Astrocyte (in vitro differentiated cells and primary cell): ENCODE results near the gene UBP1. TPM values are rescaled to one million over a fixed set of nuclear protein-coding genes. Genes with fewer than 3 reads are reported as not detected.
"Not testable (repeated sequence)": the region's sequence is repeated elsewhere in the genome, so short reads cannot be mapped to it uniquely, and the experiment has no call there.

Experiments
- DNase-seq: peaks from one replicate; pipeline ENCODE4 v3.0.0-alpha.2; 2010; ENCODE audit warnings: low read depth
- FAIRE-seq: peaks from 2 replicates; lab custom pipeline; 2011; peaks lifted over from hg19 to GRCh38; lab: Jason Lieb, UNC
- H2AFZ ChIP-seq: 2 replicates; pipeline ENCODE4 v1.6.0; 2012; ENCODE audit warnings: low read depth, low read length, inconsistent platforms
- H3K27ac ChIP-seq: 2 replicates; pipeline ENCODE4 v1.5.1; 2011; ENCODE audit warnings: low read depth, low read length, inconsistent platforms
- H3K27me3 ChIP-seq: 2 replicates; pipeline ENCODE4 v1.6.0; 2011; ENCODE audit warnings: low read length, inconsistent platforms; ENCODE audit not compliant: insufficient read depth
- H3K36me3 ChIP-seq: 2 replicates; pipeline ENCODE4 v1.5.1; 2011; ENCODE audit warnings: low read length, inconsistent platforms; ENCODE audit not compliant: insufficient read depth
- H3K4me1 ChIP-seq: 2 replicates; pipeline ENCODE4 v1.5.1; 2011; ENCODE audit warnings: low read length, inconsistent platforms; ENCODE audit not compliant: insufficient read depth
- H3K4me2 ChIP-seq: 2 replicates; pipeline ENCODE4 v1.6.0; 2012; ENCODE audit warnings: low read length, inconsistent platforms
- H3K4me3 ChIP-seq: 2 replicates; pipeline ENCODE4 v1.5.1; 2011; ENCODE audit warnings: low read depth, mild to moderate bottlenecking, low read length, inconsistent platforms; ENCODE audit not compliant: insufficient read depth
- H3K79me2 ChIP-seq: 2 replicates; pipeline ENCODE4 v1.6.0; 2012; ENCODE audit warnings: mild to moderate bottlenecking, low read length, inconsistent platforms; ENCODE audit not compliant: insufficient read depth
- H3K9ac ChIP-seq: 2 replicates; pipeline ENCODE4 v1.6.0; 2012; ENCODE audit warnings: mild to moderate bottlenecking, low read length, inconsistent platforms
- H3K9me3 ChIP-seq: 2 replicates; pipeline ENCODE4 v1.5.1; 2012; ENCODE audit warnings: low read depth, mild to moderate bottlenecking, low read length, inconsistent platforms; ENCODE audit not compliant: insufficient read depth
- H4K20me1 ChIP-seq: 2 replicates; pipeline ENCODE4 v1.6.0; 2012; ENCODE audit warnings: low read length, inconsistent platforms; ENCODE audit not compliant: insufficient read depth
- H3K27ac Mint-ChIP-seq: one replicate; pipeline ENCODE4 v1.8.0; 2021; ENCODE audit warnings: mild to moderate bottlenecking, mixed read lengths; ENCODE audit not compliant: unreplicated experiment
- H3K27me3 Mint-ChIP-seq: one replicate; pipeline ENCODE4 v1.8.0; 2021; ENCODE audit warnings: low read depth, mixed read lengths; ENCODE audit not compliant: unreplicated experiment
- H3K36me3 Mint-ChIP-seq: one replicate; pipeline ENCODE4 v1.8.0; 2021; ENCODE audit warnings: low read depth, mixed read lengths; ENCODE audit not compliant: unreplicated experiment
- H3K4me1 Mint-ChIP-seq: one replicate; pipeline ENCODE4 v1.8.0; 2021; ENCODE audit warnings: low read depth, mixed read lengths; ENCODE audit not compliant: unreplicated experiment
- H3K4me3 Mint-ChIP-seq: one replicate; pipeline ENCODE4 v1.8.0; 2021; ENCODE audit warnings: mild to moderate bottlenecking, moderate library complexity, mixed read lengths; ENCODE audit not compliant: unreplicated experiment
- H3K9me3 Mint-ChIP-seq: one replicate; pipeline ENCODE4 v1.8.0; 2021; ENCODE audit warnings: mild to moderate bottlenecking, mixed read lengths; ENCODE audit not compliant: unreplicated experiment
- EZH2 ChIP-seq: IDR thresholded peaks from 2 replicates; pipeline ENCODE4 v1.6.1; 2012; ENCODE audit warnings: mild to moderate bottlenecking, low read length, inconsistent platforms; ENCODE audit not compliant: insufficient read depth
- total RNA-seq: library from RNA; stranded (reverse); gene quantifications from 2 replicates; pipeline ENCODE4 v1.2.1, GENCODE V29; 2021
- TF ChIP-seq, protein P1 (sequence below): IDR thresholded peaks from 2 replicates; pipeline ENCODE4 v1.5.1; 2011; ENCODE audit warnings: low read depth, mild to moderate bottlenecking, inconsistent platforms, low read length, moderate library complexity; ENCODE audit not compliant: insufficient read depth

The UBP1 gene
- total RNA-seq, 1 donor from 2014 or later, result 79.3 TPM

GRCh38 chr3:33419948-33420347 lies 20.3 kb downstream of the UBP1 start:
- no peaks in the 10 kb centered on the region for H3K4me1 ChIP-seq
- Mint-ChIP-seq H3K4me1 (peaks cover 16% of the 10 kb centered on the region), H3K27me3 (no peaks in the 10 kb centered on the region), H3K36me3 (peaks cover 24% of the 10 kb centered on the region), H3K9me3 (peaks cover 2% of the 10 kb centered on the region), H3K27ac (no peak overlapping the region), H3K4me3 (no peak overlapping the region)
- H4K20me1 ChIP-seq, result peaks cover 67% of the 10 kb centered on the region
- H3K36me3 ChIP-seq, result peaks cover 20% of the 10 kb centered on the region
- no peak for DNase-seq
- H3K9me3 ChIP-seq, result no peaks in the 10 kb centered on the region
- H3K4me2 ChIP-seq, result no peak overlapping the region
- H3K27ac ChIP-seq, result no peak overlapping the region
- H3K27me3 ChIP-seq, result no peaks in the 10 kb centered on the region
- no peak overlapping the region for H2AFZ ChIP-seq
- no peak overlapping the region for H3K4me3 ChIP-seq
- no peak for FAIRE-seq
- no peak for TF ChIP-seq EZH2
- TF ChIP-seq, protein P1, sequence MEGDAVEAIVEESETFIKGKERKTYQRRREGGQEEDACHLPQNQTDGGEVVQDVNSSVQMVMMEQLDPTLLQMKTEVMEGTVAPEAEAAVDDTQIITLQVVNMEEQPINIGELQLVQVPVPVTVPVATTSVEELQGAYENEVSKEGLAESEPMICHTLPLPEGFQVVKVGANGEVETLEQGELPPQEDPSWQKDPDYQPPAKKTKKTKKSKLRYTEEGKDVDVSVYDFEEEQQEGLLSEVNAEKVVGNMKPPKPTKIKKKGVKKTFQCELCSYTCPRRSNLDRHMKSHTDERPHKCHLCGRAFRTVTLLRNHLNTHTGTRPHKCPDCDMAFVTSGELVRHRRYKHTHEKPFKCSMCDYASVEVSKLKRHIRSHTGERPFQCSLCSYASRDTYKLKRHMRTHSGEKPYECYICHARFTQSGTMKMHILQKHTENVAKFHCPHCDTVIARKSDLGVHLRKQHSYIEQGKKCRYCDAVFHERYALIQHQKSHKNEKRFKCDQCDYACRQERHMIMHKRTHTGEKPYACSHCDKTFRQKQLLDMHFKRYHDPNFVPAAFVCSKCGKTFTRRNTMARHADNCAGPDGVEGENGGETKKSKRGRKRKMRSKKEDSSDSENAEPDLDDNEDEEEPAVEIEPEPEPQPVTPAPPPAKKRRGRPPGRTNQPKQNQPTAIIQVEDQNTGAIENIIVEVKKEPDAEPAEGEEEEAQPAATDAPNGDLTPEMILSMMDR, result no peak
- no peak overlapping the region for H3K9ac ChIP-seq
- peaks cover 91% of the 10 kb centered on the region for H3K79me2 ChIP-seq

- Histone ChIP-seq H3K9me3 (no peaks in the 10 kb centered on the region), H3K4me2 (peak overlapping the region; percentile 8), H3K79me2 (peaks cover 88% of the 10 kb centered on the region), H3K36me3 (peaks cover 23% of the 10 kb centered on the region), H2AFZ (no peak overlapping the region), H3K27me3 (no peaks in the 10 kb centered on the region), H3K4me1 (no peaks in the 10 kb centered on the region), H3K4me3 (no peak overlapping the region), H3K9ac (no peak overlapping the region), H4K20me1 (peaks cover 66% of the 10 kb centered on the region), H3K27ac (no peak overlapping the region)
- Mint-ChIP-seq H3K27me3 (no peaks in the 10 kb centered on the region), H3K9me3 (peaks cover 2% of the 10 kb centered on the region), H3K4me3 (no peak overlapping the region), H3K36me3 (peaks cover 22% of the 10 kb centered on the region), H3K4me1 (peaks cover 9% of the 10 kb centered on the region), H3K27ac (peak overlapping the region; percentile 14)
- no peak for DNase-seq
- no peak for TF ChIP-seq EZH2
- TF ChIP-seq, protein P1, result no peak
- FAIRE-seq, result no peak
Measured at GRCh38 chr3:33417066-33417673, 23.0 kb downstream of the UBP1 start.

DNA sequence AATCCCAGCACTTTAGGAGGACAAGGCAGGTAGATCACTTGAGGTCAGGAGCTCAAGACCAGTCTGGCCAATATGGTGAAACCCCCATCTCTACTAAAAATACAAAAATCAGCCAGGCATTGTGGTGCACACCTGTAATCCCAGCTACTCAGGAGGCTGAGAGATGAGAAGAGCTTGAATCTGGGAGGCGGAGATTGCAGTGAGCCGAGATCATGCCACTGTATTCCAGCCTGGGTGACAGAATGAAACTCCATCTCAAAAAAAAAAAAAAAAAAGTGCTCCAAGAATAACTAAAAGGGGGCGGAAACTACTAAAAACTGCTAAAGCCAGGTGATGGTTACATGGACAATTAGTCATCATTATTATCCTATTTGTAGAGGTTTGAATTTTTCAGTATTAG lies 29.4 kb downstream of the UBP1 start:
- H3K4me2 ChIP-seq, H3K9me3 Mint-ChIP-seq, H3K9ac ChIP-seq, H3K4me3 Mint-ChIP-seq, H3K27me3 ChIP-seq, H3K27ac Mint-ChIP-seq, H3K9me3 ChIP-seq, H3K27ac ChIP-seq, H3K4me1 Mint-ChIP-seq, DNase-seq, H3K4me1 ChIP-seq, H2AFZ ChIP-seq, FAIRE-seq, H3K27me3 Mint-ChIP-seq, H3K4me3 ChIP-seq: not testable (repeated sequence)
- peaks cover 36% of the 10 kb centered on the region for H3K79me2 ChIP-seq
- peaks cover 12% of the 10 kb centered on the region for H3K36me3 Mint-ChIP-seq
- H4K20me1 ChIP-seq, result peaks cover 42% of the 10 kb centered on the region
- H3K36me3 ChIP-seq, result peaks cover 52% of the 10 kb centered on the region
